PC-3 (cell line): ENCODE results near the gene SH3BGRL3.

ENCODE experiments used
- EZH2phosphoT487 ChIP-seq: fragments of 300-600 bp; sonication (generic); IDR thresholded peaks from 2 replicates; pipeline ENCODE4 v1.6.1; 2018; ENCODE audit warnings: mild to moderate bottlenecking, antibody characterized with exemption, low read length, borderline replicate concordance
- TF ChIP-seq, protein P1 (sequence below): fragments of 300-600 bp; sonication (generic); conservative IDR thresholded peaks from 2 replicates; pipeline ENCODE4 v1.5.1; 2017; ENCODE audit warnings: antibody characterized with exemption, low read depth, mild to moderate bottlenecking, low read length

DNA sequence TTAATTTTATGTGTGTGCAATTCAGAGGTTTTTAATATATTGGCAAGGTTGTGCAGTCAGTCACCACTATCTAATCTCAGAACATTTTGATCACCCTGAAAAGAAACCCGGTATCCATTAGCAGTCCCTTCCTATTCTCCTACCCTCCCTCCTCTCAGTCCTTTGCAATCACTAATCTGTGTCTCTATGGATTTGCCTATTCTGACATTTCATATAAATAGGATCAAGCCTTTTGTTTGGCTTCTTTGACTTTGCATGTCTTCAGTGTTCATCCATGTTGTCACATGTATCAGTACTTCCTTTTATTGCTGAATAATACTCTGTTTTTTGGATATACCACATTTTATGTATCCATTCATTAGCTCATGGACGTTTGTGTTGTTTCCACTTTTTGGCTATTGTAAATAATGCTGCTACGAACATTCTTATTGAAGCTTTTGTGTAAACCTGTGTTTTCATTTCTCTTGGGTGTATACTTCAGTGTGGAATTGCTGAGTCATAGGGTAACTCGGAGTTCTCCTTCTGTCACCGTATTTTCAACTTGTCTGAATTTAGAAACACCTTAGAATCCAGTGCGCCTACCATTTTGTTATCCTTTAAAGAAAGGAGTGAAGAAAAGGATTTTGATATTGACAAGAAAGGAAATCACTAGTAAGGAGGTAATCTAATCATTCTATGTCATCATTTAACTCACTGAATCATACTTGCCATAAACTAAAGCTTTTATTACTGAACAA is 42.5 kb upstream of the SH3BGRL3 start:
- TF ChIP-seq, protein P1, sequence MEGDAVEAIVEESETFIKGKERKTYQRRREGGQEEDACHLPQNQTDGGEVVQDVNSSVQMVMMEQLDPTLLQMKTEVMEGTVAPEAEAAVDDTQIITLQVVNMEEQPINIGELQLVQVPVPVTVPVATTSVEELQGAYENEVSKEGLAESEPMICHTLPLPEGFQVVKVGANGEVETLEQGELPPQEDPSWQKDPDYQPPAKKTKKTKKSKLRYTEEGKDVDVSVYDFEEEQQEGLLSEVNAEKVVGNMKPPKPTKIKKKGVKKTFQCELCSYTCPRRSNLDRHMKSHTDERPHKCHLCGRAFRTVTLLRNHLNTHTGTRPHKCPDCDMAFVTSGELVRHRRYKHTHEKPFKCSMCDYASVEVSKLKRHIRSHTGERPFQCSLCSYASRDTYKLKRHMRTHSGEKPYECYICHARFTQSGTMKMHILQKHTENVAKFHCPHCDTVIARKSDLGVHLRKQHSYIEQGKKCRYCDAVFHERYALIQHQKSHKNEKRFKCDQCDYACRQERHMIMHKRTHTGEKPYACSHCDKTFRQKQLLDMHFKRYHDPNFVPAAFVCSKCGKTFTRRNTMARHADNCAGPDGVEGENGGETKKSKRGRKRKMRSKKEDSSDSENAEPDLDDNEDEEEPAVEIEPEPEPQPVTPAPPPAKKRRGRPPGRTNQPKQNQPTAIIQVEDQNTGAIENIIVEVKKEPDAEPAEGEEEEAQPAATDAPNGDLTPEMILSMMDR, result no peak
- no peak for TF ChIP-seq EZH2phosphoT487
